ENCODE data around the gene IPO9.
"Not testable (repeated sequence)": the region's sequence is repeated elsewhere in the genome, so short reads cannot be mapped to it uniquely, and the experiment has no call there.

IPO9 gene

DNA sequence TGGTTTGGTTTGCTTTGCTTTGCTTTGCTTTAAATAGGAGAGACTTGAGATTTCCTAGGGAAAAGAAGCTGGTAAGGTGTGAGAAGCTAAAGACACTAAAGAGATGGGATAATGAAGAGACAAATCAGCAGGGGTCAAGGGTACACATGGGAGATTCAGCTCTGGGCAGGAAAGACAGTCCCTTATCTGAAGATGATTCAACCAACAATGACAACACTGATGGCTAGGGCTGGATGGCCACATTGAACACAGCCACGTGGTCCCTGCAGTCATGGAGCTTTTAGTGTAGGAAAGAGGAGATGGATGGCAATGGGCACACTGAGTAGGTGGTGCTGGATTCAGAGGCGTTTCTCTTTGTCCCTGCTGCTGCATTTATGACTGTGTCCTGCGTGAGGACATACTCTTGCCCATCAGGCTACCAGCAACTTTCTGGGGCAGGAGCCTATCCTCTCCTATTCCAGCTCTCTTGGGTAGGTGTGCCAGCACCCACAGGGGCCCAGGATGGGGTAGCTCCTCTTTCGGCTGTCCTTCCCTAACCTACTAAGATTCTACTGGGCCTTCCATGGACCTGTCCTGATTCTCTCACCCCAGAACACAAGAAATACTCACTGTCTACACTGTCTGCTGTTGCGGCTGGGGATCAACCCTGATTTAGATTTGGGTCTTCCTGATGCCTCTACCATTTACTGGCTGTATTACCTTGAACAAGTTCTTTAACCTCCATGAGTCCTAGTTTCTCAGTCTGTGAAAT, 58.3 kb downstream of the IPO9 start:
- DNase-seq (ENCODE audit: low read depth in 2 of 2, low spot score in 1 of 2): no peak

- no peak for DNase-seq (ENCODE audit: low read depth in 2 of 2, low spot score in 1 of 2)
These were observed 59.5 kb downstream of the IPO9 start, which contains the start of gene SHISA4 for GRCh38 chr1:201888282-201889089. Gene SHISA4, plus strand, starts transcription at chr1:201888898. Its CDS starts 97 bp downstream, at chr1:201888995.

GRCh38 chr1:201889090-201889968, 60.4 kb downstream of the IPO9 start:
- DNase-seq (ENCODE audit: low read depth in 2 of 2, low spot score in 1 of 2): no peak

- no peak for DNase-seq (ENCODE audit: low read depth in 2 of 2, low spot score in 1 of 2)
These were observed 61.3 kb downstream of the IPO9 start for GRCh38 chr1:201890223-201890622.

DNA sequence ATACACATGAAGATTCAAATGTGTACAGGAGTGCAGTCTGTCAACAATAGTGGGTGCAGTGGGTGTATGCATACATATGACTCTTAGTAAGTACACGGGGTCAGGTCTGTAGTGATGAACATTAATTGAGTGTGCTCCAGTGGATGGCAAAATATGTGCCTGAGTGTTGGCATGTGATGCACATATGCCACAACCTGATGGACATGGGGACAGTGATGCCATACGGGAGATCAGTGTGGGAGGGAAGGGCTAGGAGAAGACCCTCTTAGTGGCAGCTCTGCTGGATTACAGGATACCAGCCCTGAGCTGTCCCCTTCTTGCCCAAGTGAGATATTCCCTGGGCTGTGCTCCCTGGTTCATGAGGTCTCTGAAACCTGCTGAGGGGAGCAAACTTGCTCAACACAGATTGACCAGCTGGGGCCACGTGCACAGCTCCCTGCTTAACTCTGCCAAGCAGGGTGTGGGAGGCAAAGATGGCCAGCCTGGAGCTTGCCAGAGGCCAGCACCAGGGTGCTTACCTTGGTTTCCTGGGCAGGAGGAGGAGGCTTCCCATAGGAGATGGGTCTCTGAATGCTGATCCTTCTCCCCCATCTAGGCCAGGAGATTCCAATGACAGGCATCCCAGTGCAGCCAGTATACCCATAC, 62.0 kb downstream of the IPO9 start:
- DNase-seq (ENCODE audit: low read depth in 2 of 2, low spot score in 1 of 2): no peak

DNA sequence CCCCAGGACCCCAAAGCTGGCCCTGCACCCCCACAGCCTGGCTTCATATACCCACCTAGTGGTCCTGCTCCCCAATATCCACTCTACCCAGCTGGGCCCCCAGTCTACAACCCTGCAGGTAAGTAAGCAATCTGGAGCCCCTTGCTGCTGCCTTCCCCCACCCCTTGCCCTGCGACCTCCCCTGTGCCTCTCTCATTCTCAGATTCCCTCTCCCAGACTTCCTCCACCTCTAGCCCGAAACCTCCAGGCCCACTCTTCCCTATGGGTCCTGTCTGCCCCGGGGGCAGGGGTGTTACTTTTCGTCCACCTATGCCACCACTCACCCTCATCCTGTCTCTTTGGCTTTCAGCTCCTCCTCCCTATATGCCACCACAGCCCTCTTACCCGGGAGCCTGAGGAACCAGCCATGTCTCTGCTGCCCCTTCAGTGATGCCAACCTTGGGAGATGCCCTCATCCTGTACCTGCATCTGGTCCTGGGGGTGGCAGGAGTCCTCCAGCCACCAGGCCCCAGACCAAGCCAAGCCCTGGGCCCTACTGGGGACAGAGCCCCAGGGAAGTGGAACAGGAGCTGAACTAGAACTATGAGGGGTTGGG, 62.6 kb downstream of the IPO9 start:
- DNase-seq (ENCODE audit: low read depth in 2 of 2, low spot score in 1 of 2): no peak

- no peak for DNase-seq (ENCODE audit: low read depth in 2 of 2, low spot score in 1 of 2)
These were observed 63.3 kb downstream of the IPO9 start for GRCh38 chr1:201892211-201892610.

DNA sequence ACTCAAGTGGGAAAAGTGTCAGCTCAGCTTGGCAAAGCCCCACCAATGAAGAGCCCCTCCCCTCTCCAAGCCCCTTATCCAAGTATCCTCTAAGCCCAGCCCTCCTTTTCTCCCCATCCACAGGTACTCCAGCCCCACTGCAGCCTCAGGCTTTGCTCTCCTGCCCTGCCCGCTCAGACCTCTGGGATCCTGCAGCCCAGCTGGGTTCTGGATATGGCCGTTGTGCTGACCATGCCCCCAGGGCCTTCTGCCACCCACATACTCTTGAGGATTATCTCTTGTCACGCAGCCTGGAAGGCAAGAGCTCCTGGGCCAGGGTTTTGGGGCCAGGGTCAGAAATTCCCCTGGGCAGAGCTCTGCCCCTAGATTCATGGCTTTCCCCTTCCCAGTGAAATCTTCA, 64.5 kb downstream of the IPO9 start:
- no peak for DNase-seq (ENCODE audit: low read depth in 2 of 2, low spot score in 1 of 2)

GRCh38 chr1:201894343-201895119, 65.6 kb downstream of the IPO9 start:
- no peak for DNase-seq (ENCODE audit: low read depth in 2 of 2, low spot score in 1 of 2)

GRCh38 chr1:201895120-201895665, 66.2 kb downstream of the IPO9 start:
- no peak for DNase-seq (ENCODE audit: low read depth in 2 of 2, low spot score in 1 of 2)

- DNase-seq (ENCODE audit: low read depth in 2 of 2, low spot score in 1 of 2): peak; percentile 56 to 62
These were observed 67.2 kb downstream of the IPO9 start for GRCh38 chr1:201895913-201896807.

DNA sequence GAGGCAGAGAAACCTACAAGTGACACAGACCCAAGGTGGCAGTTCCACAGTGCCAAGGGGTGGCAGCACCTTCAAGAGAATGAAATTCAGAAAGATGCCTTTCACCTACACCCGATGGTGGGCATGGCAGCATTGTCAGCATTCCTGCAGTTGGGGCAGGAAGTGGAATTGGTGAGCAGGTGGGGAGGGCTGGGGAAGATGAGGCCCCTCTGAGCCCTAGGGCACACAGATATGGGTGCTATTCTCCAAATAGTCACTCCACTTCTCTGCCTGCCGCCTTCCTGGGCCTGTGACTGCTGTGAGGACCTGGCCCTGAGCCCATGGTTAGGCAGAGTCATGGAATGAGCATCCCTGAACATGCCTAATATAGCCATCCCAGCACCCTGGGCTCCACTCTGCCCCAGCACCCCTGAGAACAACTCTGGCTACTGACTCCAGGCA, 68.0 kb downstream of the IPO9 start:
- no peak for DNase-seq (ENCODE audit: low read depth in 2 of 2, low spot score in 1 of 2)

DNA sequence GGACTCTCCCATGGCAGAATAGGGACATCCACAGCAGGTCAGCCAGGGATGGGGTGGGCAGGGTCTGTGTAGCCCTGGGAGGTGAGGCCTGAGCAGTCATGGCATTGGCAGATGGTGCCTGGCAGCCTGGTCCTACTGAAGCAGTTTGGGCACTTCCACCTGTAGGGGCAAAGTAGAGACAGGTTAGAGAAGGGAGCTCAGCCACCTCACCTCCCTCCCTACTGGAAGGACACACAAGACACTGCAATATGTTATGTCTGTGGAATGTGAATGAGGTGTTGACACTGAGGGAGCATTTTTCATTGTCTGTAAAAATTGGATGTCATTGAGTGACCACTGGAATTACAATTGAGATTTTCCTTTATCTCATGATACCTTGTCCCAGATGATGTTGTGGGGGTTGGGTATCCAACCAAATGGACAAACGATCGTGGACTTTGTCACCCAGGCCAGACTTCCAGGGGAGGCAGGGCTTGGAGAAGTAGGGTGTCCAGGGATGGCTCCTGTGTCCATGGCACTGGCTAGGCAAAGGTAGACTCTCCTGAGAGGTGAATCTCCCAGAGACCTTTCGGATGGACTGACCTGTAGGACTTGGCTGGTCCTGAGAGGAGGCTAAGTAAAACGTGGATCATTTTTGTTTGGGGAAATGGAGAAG, 69.4 kb downstream of the IPO9 start:
- no peak for DNase-seq (ENCODE audit: low read depth in 2 of 2, low spot score in 1 of 2)

DNA sequence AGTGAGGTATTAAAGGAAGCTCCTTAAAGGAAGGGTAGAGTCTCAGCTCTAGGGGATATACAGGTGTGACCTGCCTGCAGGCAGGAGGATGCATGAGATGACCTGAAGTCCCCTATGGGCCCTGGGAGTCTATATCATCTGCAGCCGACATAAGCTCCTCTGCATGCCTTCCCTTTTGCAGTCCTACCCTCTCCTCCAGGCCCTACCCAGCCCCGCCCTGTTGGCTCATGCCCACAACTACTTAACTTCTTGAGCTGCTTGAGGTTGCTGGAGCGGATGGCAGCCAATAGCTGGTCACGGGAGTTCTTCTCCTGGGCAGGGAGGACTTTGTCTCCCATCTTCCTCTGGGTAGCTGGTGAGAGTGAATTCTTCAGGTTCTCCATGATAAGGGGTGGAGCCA, 70.0 kb downstream of the IPO9 start:
- no peak for DNase-seq (ENCODE audit: low read depth in 2 of 2, low spot score in 1 of 2)

DNA sequence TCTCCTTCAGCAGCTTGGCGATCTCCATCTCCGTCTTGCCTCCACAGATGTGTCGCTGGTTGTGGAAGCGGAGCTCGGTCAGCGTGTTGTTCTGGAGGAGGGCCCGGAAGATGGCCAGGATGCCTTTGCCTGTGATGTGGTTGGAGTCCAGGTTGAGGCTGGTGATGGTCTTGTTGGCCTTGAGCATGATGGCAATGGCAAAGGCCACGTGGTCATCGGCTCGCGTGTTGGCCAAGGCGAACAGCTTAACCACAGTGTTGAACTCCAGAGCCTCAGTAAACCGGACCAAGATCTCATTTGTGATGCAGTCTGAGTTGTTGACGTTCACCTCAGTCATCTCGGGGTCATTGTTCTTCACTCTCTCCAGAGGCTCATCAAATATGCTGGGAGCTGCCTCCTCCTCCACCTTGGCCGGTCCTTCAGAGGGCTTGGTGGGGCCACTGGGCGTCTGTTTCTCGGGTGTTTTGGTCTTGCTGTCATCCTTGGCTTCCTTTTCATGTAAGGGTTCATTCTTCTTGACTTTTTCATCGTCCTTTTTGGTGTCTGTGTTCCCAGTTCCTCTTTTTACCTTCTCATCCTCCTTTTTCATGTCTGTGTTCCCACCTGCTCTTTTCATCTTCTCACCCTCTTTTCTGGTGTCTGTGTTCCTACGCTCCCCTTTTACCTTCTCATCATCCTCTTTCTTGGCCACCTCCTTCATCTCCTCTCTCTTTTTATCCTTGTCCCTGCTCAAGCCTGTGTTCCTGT, 70.9 kb downstream of the IPO9 start:
- DNase-seq (ENCODE audit: low read depth in 2 of 2, low spot score in 1 of 2): no peak

- DNase-seq (ENCODE audit: low read depth in 2 of 2, low spot score in 1 of 2): no peak
These were observed 71.5 kb downstream of the IPO9 start for GRCh38 chr1:201900476-201900875.

- DNase-seq (ENCODE audit: low read depth in 2 of 2, low spot score in 1 of 2): not testable (repeated sequence)
These were observed 72.1 kb downstream of the IPO9 start for GRCh38 chr1:201901036-201901435.

Data from stimulated activated CD8-positive, alpha-beta memory T cell treated with anti-CD3 and anti-CD28 coated beads, Interleukin-4, amount 100 ng/mL, for 4 hours (primary cell).